Panc1 (cell line): ENCODE results near the gene TRIM33. TPM values are rescaled to one million over a fixed set of nuclear protein-coding genes. Genes with fewer than 3 reads are reported as not detected.
"Not testable (repeated sequence)": the region's sequence is repeated elsewhere in the genome, so short reads cannot be mapped to it uniquely, and the experiment has no call there.

Experiments
- ATAC-seq: fragments of 200-7000 bp; cut with Tn5 transposase; 2 replicates; pipeline ENCODE4 v1.9.1; 2020; ENCODE audit warnings: mild to moderate bottlenecking, moderate library complexity
- BruUV-seq: library from RNA; stranded (reverse); fragments of 400-500 nt; replicated peaks from 2 replicates; lab custom pipeline; 2021; lab: Mats Ljungman, UMichigan
- CTCF ChIA-PET: fragments of 300-600 bp; sonication (Branson Sonifier 250); formaldehyde crosslinking; loops from one replicate; lab custom pipeline; 2022; ENCODE audit warnings: antibody characterized with exemption; lab: Charles Lee
- POLR2A ChIA-PET: fragments of 300-600 bp; sonication (Branson Sonifier 250); formaldehyde crosslinking; loops from one replicate; lab custom pipeline; 2022; ENCODE audit warnings: antibody characterized with exemption; lab: Charles Lee
- DNase-seq: peaks from one replicate; pipeline ENCODE4 v3.0.0-alpha.2; 2010; ENCODE audit warnings: low read depth, low spot score
- H3K27ac ChIP-seq: 2 replicates; pipeline ENCODE4 v1.5.1; 2011; ENCODE audit warnings: mild to moderate bottlenecking, low read length, inconsistent platforms
- H3K27me3 ChIP-seq: fragments of 200-500 bp; sonication (Bioruptor generic); 2 replicates; pipeline ENCODE4 v1.6.0; 2014; ENCODE audit warnings: low read length, inconsistent platforms; ENCODE audit not compliant: control insufficient read depth, insufficient read depth
- H3K36me3 ChIP-seq: fragments of 200-500 bp; sonication (Bioruptor generic); 2 replicates; pipeline ENCODE4 v1.5.1; 2014; ENCODE audit warnings: inconsistent platforms, mild to moderate bottlenecking, low read length, moderate library complexity; ENCODE audit not compliant: control insufficient read depth, insufficient read depth
- H3K4me1 ChIP-seq: 2 replicates; pipeline ENCODE4 v1.5.1; 2011; ENCODE audit warnings: inconsistent platforms, mild to moderate bottlenecking, low read length, moderate library complexity; ENCODE audit not compliant: control insufficient read depth, insufficient read depth
- H3K4me3 ChIP-seq, 2 experiments: 2 replicates each; pipeline ENCODE4 v1.5.1; 2011 to 2012; ENCODE audit warnings: low read depth in 2 of 2, low read length in 2 of 2, mild to moderate bottlenecking in 2 of 2, inconsistent platforms in 1 of 2, moderate library complexity in 1 of 2
- H3K9me3 ChIP-seq: fragments of 200-500 bp; sonication (Bioruptor generic); 2 replicates; pipeline ENCODE4 v1.5.1; 2014; ENCODE audit warnings: low read depth, mild to moderate bottlenecking, inconsistent platforms, low read length, moderate library complexity; ENCODE audit not compliant: control insufficient read depth, insufficient read depth
- CTCF ChIP-seq: fragments of 450-650 bp; IDR thresholded peaks from 2 replicates; pipeline ENCODE4 v1.5.1; 2017; ENCODE audit warnings: mild to moderate bottlenecking
- POLR2AphosphoS5 ChIP-seq: IDR thresholded peaks from 2 replicates; pipeline ENCODE4 v1.6.1; 2012; ENCODE audit warnings: mild to moderate bottlenecking, low read depth, low read length, moderate library complexity
- REST ChIP-seq, 2 experiments: IDR thresholded peaks; 2 replicates each; pipeline ENCODE4 v1.6.1; 2011 to 2012; ENCODE audit warnings: low read depth in 2 of 2, control low read depth in 1 of 2, low read length in 1 of 2, mild to moderate bottlenecking in 1 of 2, moderate library complexity in 1 of 2; ENCODE audit not compliant: insufficient read depth in 1 of 2
- SIN3A ChIP-seq: IDR thresholded peaks from 2 replicates; pipeline ENCODE4 v1.6.1; 2012; ENCODE audit warnings: low read depth, mild to moderate bottlenecking, low read length, moderate library complexity, borderline replicate concordance; ENCODE audit not compliant: insufficient read depth
- TCF7L2 ChIP-seq: IDR thresholded peaks from 2 replicates; pipeline ENCODE4 v1.6.1; 2011; ENCODE audit warnings: mild to moderate bottlenecking, low read depth, low read length, inconsistent platforms
- in situ Hi-C: cut with HindIII; loops from 2 replicates; pipeline ENCODE4 v1.10.0; 2016; ENCODE audit warnings: low sequenced_read_pairs, low pct_unique_long_range_greater_than_20kb
- intact Hi-C: fragments of 100-400 bp; cut with micrococcal nuclease; formaldehyde crosslinking; loops from one replicate; pipeline ENCODE4 v1.10.0; 2022; ENCODE audit not compliant: unreplicated experiment
- total RNA-seq: library from RNA; stranded (reverse); gene quantifications from one replicate; pipeline ENCODE4 v1.2.1, GENCODE V29; 2021; ENCODE audit not compliant: unreplicated experiment

TRIM33 gene
- total RNA-seq, 1 experiment from 2014 or later, result 22.2 TPM

- H3K36me3 ChIP-seq, result no peaks in the 10 kb centered on the region
- ChIA-PET POLR2A (no interaction called here), CTCF (no interaction called here)
- no TSS peak for BruUV-seq
- TF ChIP-seq CTCF, result no peak
- no peak overlapping the region for H3K4me3 ChIP-seq
- DNase-seq, result no peak
- no peak overlapping the region for H3K27ac ChIP-seq
- no peaks in the 10 kb centered on the region for H3K4me1 ChIP-seq
- in situ Hi-C loops (no loop called here), intact Hi-C loops (no loop called here)
- no peak for ATAC-seq
- H3K9me3 ChIP-seq, result no peaks in the 10 kb centered on the region
- H3K27me3 ChIP-seq, result no peaks in the 10 kb centered on the region
Observed at GRCh38 chr1:114388432-114389003, 122.5 kb downstream of the TRIM33 start.

- H3K36me3 ChIP-seq, H3K4me3 ChIP-seq, BruUV-seq, intact Hi-C loops, in situ Hi-C loops, H3K27ac ChIP-seq, H3K4me1 ChIP-seq, DNase-seq, H3K27me3 ChIP-seq, ATAC-seq, H3K9me3 ChIP-seq, POLR2A ChIA-PET: not testable (repeated sequence)
- CTCF ChIA-PET, result interaction anchor here (0.6 kb wide), 1 partner anchor 42 kb away, joined by 3 read pairs; no protein-coding TSS in a partner anchor
Observed at GRCh38 chr1:114387585-114387984, 123.4 kb downstream of the TRIM33 start.

- no peaks in the 10 kb centered on the region for H3K36me3 ChIP-seq
- no peak overlapping the region for H3K27ac ChIP-seq
- ATAC-seq (no peak), DNase-seq (no peak)
- intact Hi-C loops (no loop called here), in situ Hi-C loops (no loop called here)
- POLR2A ChIA-PET, result no interaction called here
- no peak overlapping the region for H3K4me3 ChIP-seq
- H3K9me3 ChIP-seq, result no peaks in the 10 kb centered on the region
- CTCF ChIA-PET, result interaction anchor here (0.5 to 0.6 kb wide), 3 partner anchors 12 to 602 kb away, joined by 3 to 15 read pairs (median 6); no protein-coding TSS in a partner anchor
- H3K27me3 ChIP-seq, result no peaks in the 10 kb centered on the region
- no TSS peak for BruUV-seq
- no peak for TF ChIP-seq POLR2AphosphoS5
- TF ChIP-seq REST (IDR thresholded peaks at IDR 0.05; ENCODE audit: insufficient read depth in 1 of 2, low read depth in 2 of 2, low read length in 1 of 2), result no peak
- TF ChIP-seq CTCF, result no peak
- no peak for TF ChIP-seq TCF7L2
- TF ChIP-seq SIN3A, result no peak
- no peaks in the 10 kb centered on the region for H3K4me1 ChIP-seq
Observed at GRCh38 chr1:114387010-114387360, 124.0 kb downstream of the TRIM33 start.
